Liver (tissue), 3 donors: ENCODE data around the gene ASMTL.

Experiments used
- GABPA ChIP-seq, 2 donors: IDR thresholded peaks in 1 of 2; conservative IDR thresholded peaks in 1 of 2; 2 replicates each; pipeline ENCODE4 v1.6.1; 2016; ENCODE audit warnings: antibody characterized with exemption in 2 of 2, mild to moderate bottlenecking in 1 of 2, moderate library complexity in 1 of 2
- JUND ChIP-seq, 2 donors: IDR thresholded peaks; 2 replicates each; pipeline ENCODE4 v1.6.1; 2016; ENCODE audit warnings: antibody characterized with exemption in 2 of 2
- NR2F2 ChIP-seq: IDR thresholded peaks from 2 replicates; pipeline ENCODE4 v1.6.1; 2016; ENCODE audit warnings: antibody characterized with exemption
- RAD21 ChIP-seq, 2 donors: IDR thresholded peaks; 2 replicates each; pipeline ENCODE4 v1.6.1; 2016; ENCODE audit warnings: antibody characterized with exemption in 2 of 2, mild to moderate bottlenecking in 2 of 2
- SP1 ChIP-seq: IDR thresholded peaks from 2 replicates; pipeline ENCODE4 v1.6.1; 2018; ENCODE audit warnings: antibody characterized with exemption, mild to moderate bottlenecking
- TAF1 ChIP-seq: conservative IDR thresholded peaks from 2 replicates; pipeline ENCODE4 v1.6.1; 2016; ENCODE audit warnings: antibody characterized with exemption, mild to moderate bottlenecking
- YY1 ChIP-seq: IDR thresholded peaks from 2 replicates; pipeline ENCODE4 v1.6.1; 2016; ENCODE audit warnings: antibody characterized with exemption, mild to moderate bottlenecking
- TF ChIP-seq, protein P1 (sequence below): fragments of 150-350 bp; IDR thresholded peaks from 2 replicates; pipeline ENCODE4 v1.5.1; 2017; ENCODE audit warnings: improper control_type of control experiment, low read depth, low read length; ENCODE audit not compliant: missing input control
- TF ChIP-seq, protein P2 (sequence below): IDR thresholded peaks from 2 replicates; pipeline ENCODE4 v1.6.1; 2016; ENCODE audit warnings: antibody characterized with exemption, mild to moderate bottlenecking
- TF ChIP-seq, protein P3 (sequence below): IDR thresholded peaks from 2 replicates; pipeline ENCODE4 v1.6.1; 2016; ENCODE audit warnings: antibody characterized with exemption
- TF ChIP-seq, protein P4 (sequence below): IDR thresholded peaks from 2 replicates; pipeline ENCODE4 v1.6.1; 2016; ENCODE audit warnings: antibody characterized with exemption
- donor health status: healthy.
- donor health status: healthy.

DNA sequence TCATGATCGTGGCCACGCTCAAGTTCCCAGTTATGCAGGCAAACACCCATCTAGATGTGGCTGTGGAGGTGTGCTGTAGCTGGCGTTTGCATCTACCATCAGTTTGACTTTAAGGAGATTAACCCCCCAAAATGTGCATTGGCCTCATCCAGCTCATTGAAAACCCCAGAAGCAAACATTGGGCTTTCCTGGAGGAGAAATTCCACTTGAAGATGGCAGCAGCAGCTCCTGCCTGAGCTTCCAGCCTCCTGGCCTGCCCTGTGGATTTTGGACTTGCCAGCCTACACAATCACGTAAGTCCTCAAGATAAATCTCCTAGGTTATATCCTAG lies 30.6 kb downstream of the ASMTL start:
- TF ChIP-seq, protein P1, sequence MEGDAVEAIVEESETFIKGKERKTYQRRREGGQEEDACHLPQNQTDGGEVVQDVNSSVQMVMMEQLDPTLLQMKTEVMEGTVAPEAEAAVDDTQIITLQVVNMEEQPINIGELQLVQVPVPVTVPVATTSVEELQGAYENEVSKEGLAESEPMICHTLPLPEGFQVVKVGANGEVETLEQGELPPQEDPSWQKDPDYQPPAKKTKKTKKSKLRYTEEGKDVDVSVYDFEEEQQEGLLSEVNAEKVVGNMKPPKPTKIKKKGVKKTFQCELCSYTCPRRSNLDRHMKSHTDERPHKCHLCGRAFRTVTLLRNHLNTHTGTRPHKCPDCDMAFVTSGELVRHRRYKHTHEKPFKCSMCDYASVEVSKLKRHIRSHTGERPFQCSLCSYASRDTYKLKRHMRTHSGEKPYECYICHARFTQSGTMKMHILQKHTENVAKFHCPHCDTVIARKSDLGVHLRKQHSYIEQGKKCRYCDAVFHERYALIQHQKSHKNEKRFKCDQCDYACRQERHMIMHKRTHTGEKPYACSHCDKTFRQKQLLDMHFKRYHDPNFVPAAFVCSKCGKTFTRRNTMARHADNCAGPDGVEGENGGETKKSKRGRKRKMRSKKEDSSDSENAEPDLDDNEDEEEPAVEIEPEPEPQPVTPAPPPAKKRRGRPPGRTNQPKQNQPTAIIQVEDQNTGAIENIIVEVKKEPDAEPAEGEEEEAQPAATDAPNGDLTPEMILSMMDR = no peak
- TF ChIP-seq GABPA (IDR thresholded peaks at IDR 0.05 in 1 of 2, conservative IDR thresholded peaks at IDR 0.05 in 1 of 2) (no peak), SP1 (no peak), TAF1 (no peak), JUND (IDR thresholded peaks at IDR 0.05) (no peak), NR2F2 (no peak), YY1 (no peak), RAD21 (IDR thresholded peaks at IDR 0.05) (no peak)
- TF ChIP-seq, protein P2, sequence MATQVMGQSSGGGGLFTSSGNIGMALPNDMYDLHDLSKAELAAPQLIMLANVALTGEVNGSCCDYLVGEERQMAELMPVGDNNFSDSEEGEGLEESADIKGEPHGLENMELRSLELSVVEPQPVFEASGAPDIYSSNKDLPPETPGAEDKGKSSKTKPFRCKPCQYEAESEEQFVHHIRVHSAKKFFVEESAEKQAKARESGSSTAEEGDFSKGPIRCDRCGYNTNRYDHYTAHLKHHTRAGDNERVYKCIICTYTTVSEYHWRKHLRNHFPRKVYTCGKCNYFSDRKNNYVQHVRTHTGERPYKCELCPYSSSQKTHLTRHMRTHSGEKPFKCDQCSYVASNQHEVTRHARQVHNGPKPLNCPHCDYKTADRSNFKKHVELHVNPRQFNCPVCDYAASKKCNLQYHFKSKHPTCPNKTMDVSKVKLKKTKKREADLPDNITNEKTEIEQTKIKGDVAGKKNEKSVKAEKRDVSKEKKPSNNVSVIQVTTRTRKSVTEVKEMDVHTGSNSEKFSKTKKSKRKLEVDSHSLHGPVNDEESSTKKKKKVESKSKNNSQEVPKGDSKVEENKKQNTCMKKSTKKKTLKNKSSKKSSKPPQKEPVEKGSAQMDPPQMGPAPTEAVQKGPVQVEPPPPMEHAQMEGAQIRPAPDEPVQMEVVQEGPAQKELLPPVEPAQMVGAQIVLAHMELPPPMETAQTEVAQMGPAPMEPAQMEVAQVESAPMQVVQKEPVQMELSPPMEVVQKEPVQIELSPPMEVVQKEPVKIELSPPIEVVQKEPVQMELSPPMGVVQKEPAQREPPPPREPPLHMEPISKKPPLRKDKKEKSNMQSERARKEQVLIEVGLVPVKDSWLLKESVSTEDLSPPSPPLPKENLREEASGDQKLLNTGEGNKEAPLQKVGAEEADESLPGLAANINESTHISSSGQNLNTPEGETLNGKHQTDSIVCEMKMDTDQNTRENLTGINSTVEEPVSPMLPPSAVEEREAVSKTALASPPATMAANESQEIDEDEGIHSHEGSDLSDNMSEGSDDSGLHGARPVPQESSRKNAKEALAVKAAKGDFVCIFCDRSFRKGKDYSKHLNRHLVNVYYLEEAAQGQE = no peak
- TF ChIP-seq, protein P3, sequence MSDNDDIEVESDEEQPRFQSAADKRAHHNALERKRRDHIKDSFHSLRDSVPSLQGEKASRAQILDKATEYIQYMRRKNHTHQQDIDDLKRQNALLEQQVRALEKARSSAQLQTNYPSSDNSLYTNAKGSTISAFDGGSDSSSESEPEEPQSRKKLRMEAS = no peak
- TF ChIP-seq, protein P4, sequence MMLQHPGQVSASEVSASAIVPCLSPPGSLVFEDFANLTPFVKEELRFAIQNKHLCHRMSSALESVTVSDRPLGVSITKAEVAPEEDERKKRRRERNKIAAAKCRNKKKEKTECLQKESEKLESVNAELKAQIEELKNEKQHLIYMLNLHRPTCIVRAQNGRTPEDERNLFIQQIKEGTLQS = no peak
